Progenitor cell of endocrine pancreas (in vitro differentiated cells): ENCODE measurements around the gene LHX2. TPM values are rescaled to one million over a fixed set of nuclear protein-coding genes. Genes with fewer than 3 reads are reported as not detected.

ENCODE experiments used
- DNase-seq: peaks from one replicate; pipeline ENCODE4 v3.0.0; 2021; ENCODE audit warnings: low spot score; ENCODE audit not compliant: unreplicated experiment
- H3K27ac Mint-ChIP-seq: 2 replicates; pipeline ENCODE4 v1.8.0; 2021; ENCODE audit warnings: mild to moderate bottlenecking, moderate library complexity, mixed read lengths
- H3K27me3 Mint-ChIP-seq: 2 replicates; pipeline ENCODE4 v1.8.0; 2021; ENCODE audit warnings: mixed read lengths
- H3K36me3 Mint-ChIP-seq: 2 replicates; pipeline ENCODE4 v1.8.0; 2022; ENCODE audit warnings: mixed read lengths; ENCODE audit not compliant: insufficient read depth
- H3K4me1 Mint-ChIP-seq: 2 replicates; pipeline ENCODE4 v1.8.0; 2021; ENCODE audit warnings: low read depth, mixed read lengths
- H3K4me3 Mint-ChIP-seq: 2 replicates; pipeline ENCODE4 v1.8.0; 2021; ENCODE audit warnings: low read depth, mild to moderate bottlenecking, moderate library complexity, mixed read lengths
- H3K9me3 Mint-ChIP-seq: 2 replicates; pipeline ENCODE4 v1.8.0; 2021; ENCODE audit warnings: low read depth, mixed read lengths
- total RNA-seq: library from RNA; stranded (reverse); gene quantifications from 2 replicates; pipeline ENCODE4 v1.2.1, GENCODE V29; 2021
- TF ChIP-seq, protein P1 (sequence below): fragments of 200-600 bp; sonication (generic); IDR thresholded peaks from one replicate; pipeline ENCODE4 v1.5.0; 2021; ENCODE audit warnings: antibody characterized with exemption, mild to moderate bottlenecking; ENCODE audit not compliant: unreplicated experiment

Gene LHX2
- total RNA-seq, 1 donor from 2014 or later: not detected

DNA sequence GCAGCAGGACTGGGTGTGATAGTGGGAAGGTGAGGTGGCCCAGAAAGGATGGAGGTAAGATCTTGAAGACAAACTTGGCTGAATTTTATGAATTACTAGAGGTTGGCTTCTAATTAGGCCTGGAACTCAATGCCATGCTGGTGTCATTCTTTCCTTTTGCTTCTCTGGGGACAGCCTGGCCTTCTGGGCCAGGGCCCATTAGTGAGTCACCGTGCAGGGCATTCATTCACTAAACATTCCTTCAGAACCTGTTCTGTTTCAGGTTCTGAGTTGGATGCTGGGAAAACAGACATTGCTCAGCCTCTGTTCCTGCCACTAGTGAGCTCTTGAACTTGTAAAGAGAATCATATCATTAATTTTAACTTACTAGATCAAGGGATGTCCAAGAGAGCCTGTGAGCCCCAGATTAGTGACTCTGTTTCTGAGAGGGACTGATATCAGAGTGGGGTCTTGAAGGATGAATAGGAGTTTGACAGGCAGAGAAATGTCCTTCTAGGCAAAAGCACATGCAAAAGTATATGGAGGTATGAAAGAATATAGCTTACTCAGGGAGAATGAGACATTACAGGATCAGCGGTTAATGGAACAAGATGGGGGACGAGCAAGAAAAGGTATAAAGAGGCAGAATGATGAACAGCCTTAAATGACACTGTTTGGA is 66.5 kb downstream of the LHX2 start:
- H3K27me3 Mint-ChIP-seq: peaks cover 10% of the 10 kb centered on the region
- H3K4me3 Mint-ChIP-seq: no peak overlapping the region
- no peaks in the 10 kb centered on the region for H3K9me3 Mint-ChIP-seq
- no peak for DNase-seq
- H3K36me3 Mint-ChIP-seq: no peaks in the 10 kb centered on the region
- no peaks in the 10 kb centered on the region for H3K4me1 Mint-ChIP-seq
- TF ChIP-seq, protein P1, sequence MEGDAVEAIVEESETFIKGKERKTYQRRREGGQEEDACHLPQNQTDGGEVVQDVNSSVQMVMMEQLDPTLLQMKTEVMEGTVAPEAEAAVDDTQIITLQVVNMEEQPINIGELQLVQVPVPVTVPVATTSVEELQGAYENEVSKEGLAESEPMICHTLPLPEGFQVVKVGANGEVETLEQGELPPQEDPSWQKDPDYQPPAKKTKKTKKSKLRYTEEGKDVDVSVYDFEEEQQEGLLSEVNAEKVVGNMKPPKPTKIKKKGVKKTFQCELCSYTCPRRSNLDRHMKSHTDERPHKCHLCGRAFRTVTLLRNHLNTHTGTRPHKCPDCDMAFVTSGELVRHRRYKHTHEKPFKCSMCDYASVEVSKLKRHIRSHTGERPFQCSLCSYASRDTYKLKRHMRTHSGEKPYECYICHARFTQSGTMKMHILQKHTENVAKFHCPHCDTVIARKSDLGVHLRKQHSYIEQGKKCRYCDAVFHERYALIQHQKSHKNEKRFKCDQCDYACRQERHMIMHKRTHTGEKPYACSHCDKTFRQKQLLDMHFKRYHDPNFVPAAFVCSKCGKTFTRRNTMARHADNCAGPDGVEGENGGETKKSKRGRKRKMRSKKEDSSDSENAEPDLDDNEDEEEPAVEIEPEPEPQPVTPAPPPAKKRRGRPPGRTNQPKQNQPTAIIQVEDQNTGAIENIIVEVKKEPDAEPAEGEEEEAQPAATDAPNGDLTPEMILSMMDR: no peak
- H3K27ac Mint-ChIP-seq: no peak overlapping the region

DNA sequence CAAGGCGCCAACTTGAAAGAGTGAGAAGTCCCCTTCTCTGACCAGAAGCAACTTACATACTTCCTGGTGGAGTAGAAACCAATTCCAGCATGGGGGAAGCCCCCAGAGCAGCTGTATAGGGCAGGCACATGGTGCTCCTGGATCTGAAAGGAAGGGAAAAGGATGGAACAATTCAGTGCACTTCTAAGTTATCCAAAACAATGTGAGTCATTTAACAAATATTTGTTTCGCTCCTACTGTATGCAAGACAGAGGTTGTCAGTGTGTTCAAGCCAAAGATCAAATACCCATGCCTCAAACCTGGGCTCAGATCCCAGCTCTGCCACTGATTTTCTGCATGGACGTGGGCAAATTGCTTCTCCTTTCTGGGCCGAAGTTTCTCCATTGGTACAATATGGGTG is 67.1 kb downstream of the LHX2 start:
- Mint-ChIP-seq H3K27me3 (peaks cover 10% of the 10 kb centered on the region), H3K4me3 (no peak overlapping the region), H3K4me1 (no peaks in the 10 kb centered on the region), H3K9me3 (no peaks in the 10 kb centered on the region), H3K27ac (no peak overlapping the region), H3K36me3 (no peaks in the 10 kb centered on the region)
- no peak for DNase-seq
- TF ChIP-seq, protein P1: no peak

DNA sequence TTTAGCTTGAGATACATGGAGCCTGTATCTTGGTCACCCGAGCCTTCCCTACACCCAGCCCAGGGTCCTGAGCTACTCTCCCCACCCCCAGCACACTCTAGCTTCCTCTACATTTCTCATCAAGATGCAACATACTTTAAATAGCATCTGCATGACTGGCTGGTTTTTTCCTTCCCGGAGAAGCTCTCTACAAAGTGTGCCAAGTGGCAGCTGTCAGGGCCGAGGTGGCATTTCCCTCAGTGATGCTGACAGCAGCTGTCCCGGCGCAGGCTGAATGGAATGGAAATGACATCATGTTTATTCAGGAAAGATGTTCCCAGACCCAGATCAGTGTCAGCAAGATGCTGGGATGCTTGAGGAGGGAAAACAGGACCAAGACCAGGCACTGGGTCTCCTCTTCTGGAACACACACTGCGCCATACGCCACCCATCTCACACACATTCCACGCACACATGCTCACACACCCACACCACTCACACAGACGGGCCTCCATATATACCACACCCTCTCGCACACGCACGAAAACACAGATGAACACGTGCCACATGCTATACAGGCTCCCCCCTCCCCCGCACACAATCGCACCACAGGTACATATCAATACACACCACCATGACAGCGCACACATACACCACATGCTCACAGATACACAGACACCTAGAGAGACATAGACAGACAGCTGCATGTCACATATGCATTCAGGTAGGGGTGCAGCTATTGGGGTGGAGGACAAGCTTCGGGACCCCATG is 67.8 kb downstream of the LHX2 start:
- H3K27ac Mint-ChIP-seq: no peak overlapping the region

DNA sequence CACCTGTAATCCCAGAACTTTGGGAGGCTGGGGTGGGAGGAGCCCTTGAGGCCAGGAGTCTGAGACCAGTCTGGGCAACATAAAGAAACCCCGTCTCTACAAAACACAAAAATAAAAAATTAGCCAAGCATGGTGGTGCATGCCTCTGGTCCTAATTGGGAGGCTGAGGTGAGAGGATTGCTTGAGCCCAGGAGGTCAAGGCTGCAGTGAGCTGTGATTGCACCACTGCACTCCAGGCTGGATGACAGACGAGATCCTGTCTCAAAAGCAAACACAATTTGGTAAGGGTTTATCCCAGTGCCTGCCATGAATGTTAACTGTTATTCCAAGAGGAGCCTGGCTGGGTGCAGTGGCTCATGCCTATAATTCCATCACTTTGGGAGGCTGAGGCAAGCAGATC is 71.1 kb downstream of the LHX2 start:
- Mint-ChIP-seq H3K36me3 (no peaks in the 10 kb centered on the region), H3K9me3 (peaks cover 10% of the 10 kb centered on the region), H3K4me3 (no peak overlapping the region), H3K27me3 (peaks cover 28% of the 10 kb centered on the region), H3K27ac (no peak overlapping the region), H3K4me1 (no peaks in the 10 kb centered on the region)
- no peak for DNase-seq
- TF ChIP-seq, protein P1: no peak

More for the DNA sequence above, 67.8 kb downstream of the LHX2 start:
- Mint-ChIP-seq H3K27me3 (peaks cover 10% of the 10 kb centered on the region), H3K4me3 (no peak overlapping the region), H3K36me3 (no peaks in the 10 kb centered on the region), H3K4me1 (no peaks in the 10 kb centered on the region), H3K9me3 (no peaks in the 10 kb centered on the region)
- no peak for DNase-seq
- TF ChIP-seq, protein P1: no peak

Other genes with a start within 250 kb of the LHX2 start
- 20.1 and 22.4 TPM in 2 replicates for gene DENND1A, start 81.6 kb upstream of the LHX2 start, total RNA-seq
- gene NEK6, start 246.2 kb downstream of the LHX2 start, total RNA-seq: 23.9 and 24.4 TPM in 2 replicates